Measurements from ENCODE around the gene AP1B1. TPM values are rescaled to one million over a fixed set of nuclear protein-coding genes. Genes with fewer than 3 reads are reported as not detected.
A peak's percentile ranks its signal among the peaks of the same experiment; 100 is the strongest.

Gene AP1B1
- total and polyA plus RNA-seq, 2 of the 4 experiments (the other 2 are of a cell fraction) = 55.7 to 70.8 TPM

- no peak overlapping the region for H2BK5ac ChIP-seq (ENCODE audit: low read depth, low read length, poor library complexity, severe bottlenecking)
- H2BK15ac ChIP-seq (ENCODE audit: low read depth, low read length) = no peak overlapping the region
- H3K18ac ChIP-seq (ENCODE audit: low read depth, low read length) = no peak overlapping the region
- H3K4me3 ChIP-seq (ENCODE audit: insufficient read depth, low read depth, low read length) = no peak overlapping the region
- BruUV-seq (replicated peaks) = no TSS peak
- no peak overlapping the region for H3K14ac ChIP-seq (replicated peaks; ENCODE audit: low read depth, low read length)
- no peak overlapping the region for H4K8ac ChIP-seq (ENCODE audit: low read depth in 2 of 2, low read length in 2 of 2)
- H3K23ac ChIP-seq (ENCODE audit: low read depth, low read length) = peak overlapping the region; percentile 10; the same call in 1 of the 2 replicates
- H3K9me1 ChIP-seq (ENCODE audit: insufficient read depth, low read length) = peaks cover 12% of the 10 kb centered on the region; the same call in 1 of the 2 replicates
- H3K4me2 ChIP-seq (ENCODE audit: low read depth, low read length) = no peak overlapping the region
- no peak overlapping the region for H3K27ac ChIP-seq (ENCODE audit: insufficient read depth, low read length)
- peaks cover 11% of the 10 kb centered on the region; the same call in 1 of the 2 replicates for H3K36me3 ChIP-seq (ENCODE audit: control insufficient read depth, insufficient read depth, low read length)
- H2BK120ac ChIP-seq (ENCODE audit: low read depth, low read length) = no peak overlapping the region
- H4K20me1 ChIP-seq (ENCODE audit: insufficient read depth, low read length) = peaks cover 14% of the 10 kb centered on the region; the same call in 1 of the 2 replicates
- TF ChIP-seq USF2 (IDR thresholded peaks at IDR 0.05; ENCODE audit: low read depth, low read length) (no peak), POLR2A (IDR thresholded peaks at IDR 0.05; ENCODE audit: low read depth, low read length) (no peak), NFE2L2 (IDR thresholded peaks at IDR 0.05; ENCODE audit: low read depth, low read length) (0 out of 2 replicates have a peak, but pooled peaks have one; percentile 7), RAD21 (IDR thresholded peaks at IDR 0.05; ENCODE audit: low read length) (no peak), MXI1 (IDR thresholded peaks at IDR 0.05; ENCODE audit: borderline replicate concordance, low read depth, low read length) (no peak), FOS (IDR thresholded peaks at IDR 0.05; ENCODE audit: low read depth, low read length) (no peak), ELK1 (IDR thresholded peaks at IDR 0.05; ENCODE audit: borderline replicate concordance, low read depth, low read length) (no peak), BHLHE40 (IDR thresholded peaks at IDR 0.05; ENCODE audit: low read depth, low read length) (no peak)
- no peak overlapping the region for H2BK20ac ChIP-seq (ENCODE audit: low read depth, low read length)
- POLR2A ChIA-PET (ENCODE audit: unreplicated experiment) = no interaction called here
- intact Hi-C loops (cut with micrococcal nuclease) = no loop called here
- H3K79me1 ChIP-seq (ENCODE audit: low read depth in 1 of 2, low read length in 2 of 2) = peaks cover 41 to 69% of the 10 kb centered on the region in 2 experiments
- no peak overlapping the region for H3K56ac ChIP-seq (ENCODE audit: extremely low read depth, insufficient read depth, low read length)
- H2AK9ac ChIP-seq (replicated peaks; ENCODE audit: low read depth, low read length, poor library complexity) = peak overlapping the region; percentile 5
- CTCF ChIA-PET = no interaction called here
- H3K9ac ChIP-seq (ENCODE audit: low read depth, low read length) = no peak overlapping the region
- no peak overlapping the region for H3K4ac ChIP-seq (ENCODE audit: low read depth, low read length)
- no peak overlapping the region for H4K91ac ChIP-seq (ENCODE audit: insufficient read depth, low read depth, low read length)
- no peak overlapping the region for H2AFZ ChIP-seq (replicated peaks; ENCODE audit: low read length, poor library complexity)
- in situ Hi-C loops (cut with MboI; ENCODE audit: low sequenced_read_pairs) = no loop called here
- 96% methylated on average over 5 of the region's 6 CpGs; no CpG with 5 or more reads in 1 of the 2 experiments for WGBS, 2 experiments (ENCODE audit: extremely low coverage in 2 of 2, insufficient read length in 1 of 2)
- ATAC-seq (ENCODE audit: low read depth) = peak; percentile 65
- peak; percentile 58 for DNase-seq
- H3K27me3 ChIP-seq (ENCODE audit: control insufficient read depth, insufficient read depth, low read length) = no peaks in the 10 kb centered on the region
- peaks cover 3% of the 10 kb centered on the region; the same call in 1 of the 2 replicates for H3K4me1 ChIP-seq (ENCODE audit: control insufficient read depth, insufficient read depth, low read length)
- H4K5ac ChIP-seq (ENCODE audit: low read depth, low read length) = no peak overlapping the region
- H3K9me3 ChIP-seq (ENCODE audit: control insufficient read depth, insufficient read depth, low read length) = no peaks in the 10 kb centered on the region
- peak overlapping the region; percentile 20; the same call in 1 of the 2 replicates for H2AK5ac ChIP-seq (ENCODE audit: low read depth, low read length)
- dilution Hi-C loops (cut with HindIII; ENCODE audit: low sequenced_read_pairs, unreplicated experiment) = no loop called here
These were observed 8.2 kb downstream of the AP1B1 start for GRCh38 chr22:29380032-29380781.

Measured in IMR-90 (cell line).